WTC11 (cell line): Measurements from ENCODE around the gene C4orf50. TPM values are rescaled to one million over a fixed set of nuclear protein-coding genes. Genes with fewer than 3 reads are reported as not detected.
A peak's percentile ranks its signal among the peaks of the same experiment; 100 is the strongest.

Experiments
- ATAC-seq: fragments of 200-7000 bp; cut with Tn5 transposase; 2 replicates; pipeline ENCODE4 v1.10.0; 2021; ENCODE audit warnings: mild to moderate bottlenecking, moderate library complexity
- CTCF ChIA-PET: fragments of 300-600 bp; sonication (Branson Sonifier 250); formaldehyde crosslinking; loops from one replicate; lab custom pipeline; 2021; ENCODE audit warnings: antibody characterized with exemption; lab: Charles Lee
- POLR2A ChIA-PET: fragments of 350-600 bp; sonication (Branson Sonifier 250); formaldehyde crosslinking; loops from one replicate; lab custom pipeline; 2021; ENCODE audit warnings: antibody characterized with exemption; lab: Charles Lee
- DNase-seq: peaks from one replicate; pipeline ENCODE4 v3.0.0; 2021; ENCODE audit warnings: low spot score
- H3K27ac Mint-ChIP-seq: 2 replicates; pipeline ENCODE4 v1.8.0; 2021; ENCODE audit warnings: mixed read lengths
- H3K27me3 Mint-ChIP-seq: 2 replicates; pipeline ENCODE4 v1.8.0; 2021; ENCODE audit warnings: low read depth, mild to moderate bottlenecking, moderate library complexity, mixed read lengths
- H3K36me3 Mint-ChIP-seq: 2 replicates; pipeline ENCODE4 v1.8.0; 2021; ENCODE audit warnings: mixed read lengths
- H3K4me1 Mint-ChIP-seq: 2 replicates; pipeline ENCODE4 v1.8.0; 2022; ENCODE audit warnings: mixed read lengths
- H3K4me3 Mint-ChIP-seq: 2 replicates; pipeline ENCODE4 v1.8.0; 2021; ENCODE audit warnings: mild to moderate bottlenecking, moderate library complexity, mixed read lengths
- H3K9me3 Mint-ChIP-seq: 2 replicates; pipeline ENCODE4 v1.8.0; 2021; ENCODE audit warnings: mixed read lengths
- ATF6 ChIP-seq: sonication (generic); formaldehyde crosslinking; IDR thresholded peaks from 2 replicates; pipeline ENCODE4 v1.8.1; 2023; ENCODE audit warnings: mild to moderate bottlenecking, missing genetic modification reagents
- CREB1 ChIP-seq: sonication (generic); formaldehyde crosslinking; IDR thresholded peaks from 2 replicates; pipeline ENCODE4 v1.8.0; 2023; ENCODE audit warnings: mild to moderate bottlenecking, missing genetic modification reagents
- CTCF ChIP-seq: fragments of 200-600 bp; IDR thresholded peaks from 2 replicates; pipeline ENCODE4 v1.8.0; 2022; ENCODE audit warnings: antibody characterized with exemption
- E2F5 ChIP-seq: sonication (generic); formaldehyde crosslinking; IDR thresholded peaks from 2 replicates; pipeline ENCODE4 v1.8.1; 2022; ENCODE audit warnings: mild to moderate bottlenecking, moderate library complexity, missing genetic modification reagents
- JUN ChIP-seq: sonication (generic); formaldehyde crosslinking; IDR thresholded peaks from 2 replicates; pipeline ENCODE4 v1.8.0; 2023; ENCODE audit warnings: mild to moderate bottlenecking, missing genetic modification reagents
- MLX ChIP-seq: sonication (generic); formaldehyde crosslinking; IDR thresholded peaks from 2 replicates; pipeline ENCODE4 v1.8.1; 2023; ENCODE audit warnings: mild to moderate bottlenecking, missing genetic modification reagents, moderate library complexity
- NFATC4 ChIP-seq: fragments of 250-450 bp; sonication (Bioruptor Pico); IDR thresholded peaks from 2 replicates; pipeline ENCODE4 v1.9.0; 2021; ENCODE audit warnings: mild to moderate bottlenecking
- NR1H2 ChIP-seq: sonication (generic); formaldehyde crosslinking; IDR thresholded peaks from 2 replicates; pipeline ENCODE4 v1.9.0; 2021; ENCODE audit warnings: mild to moderate bottlenecking, moderate library complexity, missing genetic modification reagents
- NR2C2 ChIP-seq: sonication (generic); formaldehyde crosslinking; IDR thresholded peaks from 2 replicates; pipeline ENCODE4 v1.8.0; 2022; ENCODE audit warnings: mild to moderate bottlenecking, missing genetic modification reagents
- PREB ChIP-seq: sonication (generic); formaldehyde crosslinking; IDR thresholded peaks from 2 replicates; pipeline ENCODE4 v1.8.1; 2022; ENCODE audit warnings: mild to moderate bottlenecking, missing genetic modification reagents, moderate library complexity, borderline replicate concordance
- PRRX2 ChIP-seq: fragments of 250-450 bp; sonication (Bioruptor Pico); IDR thresholded peaks from 2 replicates; pipeline ENCODE4 v1.8.0; 2021; ENCODE audit warnings: mild to moderate bottlenecking
- RORB ChIP-seq: fragments of 250-450 bp; sonication (Bioruptor Pico); IDR thresholded peaks from 2 replicates; pipeline ENCODE4 v1.9.0; 2021; ENCODE audit warnings: mild to moderate bottlenecking
- TP53 ChIP-seq: sonication (generic); formaldehyde crosslinking; IDR thresholded peaks from 2 replicates; pipeline ENCODE4 v1.8.1; 2023; ENCODE audit warnings: mild to moderate bottlenecking, missing genetic modification reagents
- USF1 ChIP-seq: sonication (generic); formaldehyde crosslinking; IDR thresholded peaks from 2 replicates; pipeline ENCODE4 v1.8.0; 2022; ENCODE audit warnings: mild to moderate bottlenecking, missing genetic modification reagents
- ZBTB21 ChIP-seq: sonication (generic); formaldehyde crosslinking; IDR thresholded peaks from 2 replicates; pipeline ENCODE4 v1.8.1; 2023; ENCODE audit warnings: mild to moderate bottlenecking, missing genetic modification reagents, borderline replicate concordance
- ZNF512 ChIP-seq: sonication (generic); formaldehyde crosslinking; IDR thresholded peaks from 2 replicates; pipeline ENCODE4 v1.8.1; 2022; ENCODE audit warnings: missing genetic modification reagents, borderline replicate concordance
- ZNF532 ChIP-seq: fragments of 250-450 bp; sonication (Bioruptor Pico); IDR thresholded peaks from 2 replicates; pipeline ENCODE4 v1.9.0; 2021; ENCODE audit warnings: mild to moderate bottlenecking, borderline replicate concordance
- ZNF671 ChIP-seq: fragments of 250-450 bp; sonication (Bioruptor Pico); IDR thresholded peaks from 2 replicates; pipeline ENCODE4 v1.8.0; 2021; ENCODE audit warnings: mild to moderate bottlenecking
- ZSCAN18 ChIP-seq: fragments of 250-450 bp; sonication (Bioruptor Pico); IDR thresholded peaks from 2 replicates; pipeline ENCODE4 v2.1.2; 2022; ENCODE audit warnings: mild to moderate bottlenecking, moderate library complexity
- total RNA-seq: library from RNA; stranded (reverse); gene quantifications from 3 replicates; pipeline ENCODE4 v1.2.3, GENCODE V29; 2021

The C4orf50 gene
- total RNA-seq, 1 experiment from 2014 or later: 0.17 TPM

GRCh38 chr4:5965225-5965624 is 53.0 kb downstream of the C4orf50 start (continued):
- TF ChIP-seq ZSCAN18 (CRISPR knock-in tag) (no peak), NR1H2 (CRISPR knock-in tag) (no peak), JUN (CRISPR knock-in tag) (no peak), CREB1 (CRISPR knock-in tag) (no peak), ATF6 (no peak), USF1 (CRISPR knock-in tag) (no peak), PRRX2 (CRISPR knock-in tag) (no peak), ZNF512 (CRISPR knock-in tag) (no peak)

- ATAC-seq (peak; percentile 66), DNase-seq (no peak)
- no peak overlapping the region for H3K27ac Mint-ChIP-seq
- no peaks in the 10 kb centered on the region for H3K36me3 Mint-ChIP-seq
- H3K9me3 Mint-ChIP-seq: no peaks in the 10 kb centered on the region
- POLR2A ChIA-PET: interaction anchor here (0.9 kb wide), 1 partner anchor 23 kb away, joined by 3 read pairs; no protein-coding TSS in a partner anchor
- peaks cover 5% of the 10 kb centered on the region for H3K4me1 Mint-ChIP-seq
- CTCF ChIA-PET: interaction anchor here (0.7 to 2.7 kb wide), 14 partner anchors 9 to 151 kb away, joined by 3 to 14 read pairs (median 7); partner anchors contain the start of gene CRMP1
- H3K4me3 Mint-ChIP-seq: no peak overlapping the region
- peaks cover 20% of the 10 kb centered on the region for H3K27me3 Mint-ChIP-seq
- no peak for TF ChIP-seq TP53 (CRISPR knock-in tag)
- no peak for TF ChIP-seq E2F5
- no peak for TF ChIP-seq NR2C2
- no peak for TF ChIP-seq RORB (CRISPR knock-in tag)
- no peak for TF ChIP-seq ZBTB21
- no peak for TF ChIP-seq PREB
- no peak for TF ChIP-seq MLX (CRISPR knock-in tag)
- no peak for TF ChIP-seq CTCF
- TF ChIP-seq ZSCAN18 (CRISPR knock-in tag): no peak
- no peak for TF ChIP-seq ZNF671
- no peak for TF ChIP-seq NFATC4 (CRISPR knock-in tag)
- TF ChIP-seq ZNF532 (CRISPR knock-in tag): no peak
These were observed 54.2 kb downstream of the C4orf50 start for GRCh38 chr4:5964030-5964429.
